GM21423 (cell line): Measurements from ENCODE around the gene NF2.

ENCODE experiments used
- ATAC-seq: cut with Tn5 transposase; IDR thresholded peaks from one replicate; pipeline ENCODE4 v1.9.1; 2021; ENCODE audit warnings: mild to moderate bottlenecking, moderate library complexity; ENCODE audit not compliant: unreplicated experiment

Gene NF2

GRCh38 chr22:29700900-29701154 lies 97.4 kb downstream of the NF2 start:
- ATAC-seq, result no peak

- ATAC-seq, result no peak
Measured at GRCh38 chr22:29701155-29701999, 97.9 kb downstream of the NF2 start.

DNA sequence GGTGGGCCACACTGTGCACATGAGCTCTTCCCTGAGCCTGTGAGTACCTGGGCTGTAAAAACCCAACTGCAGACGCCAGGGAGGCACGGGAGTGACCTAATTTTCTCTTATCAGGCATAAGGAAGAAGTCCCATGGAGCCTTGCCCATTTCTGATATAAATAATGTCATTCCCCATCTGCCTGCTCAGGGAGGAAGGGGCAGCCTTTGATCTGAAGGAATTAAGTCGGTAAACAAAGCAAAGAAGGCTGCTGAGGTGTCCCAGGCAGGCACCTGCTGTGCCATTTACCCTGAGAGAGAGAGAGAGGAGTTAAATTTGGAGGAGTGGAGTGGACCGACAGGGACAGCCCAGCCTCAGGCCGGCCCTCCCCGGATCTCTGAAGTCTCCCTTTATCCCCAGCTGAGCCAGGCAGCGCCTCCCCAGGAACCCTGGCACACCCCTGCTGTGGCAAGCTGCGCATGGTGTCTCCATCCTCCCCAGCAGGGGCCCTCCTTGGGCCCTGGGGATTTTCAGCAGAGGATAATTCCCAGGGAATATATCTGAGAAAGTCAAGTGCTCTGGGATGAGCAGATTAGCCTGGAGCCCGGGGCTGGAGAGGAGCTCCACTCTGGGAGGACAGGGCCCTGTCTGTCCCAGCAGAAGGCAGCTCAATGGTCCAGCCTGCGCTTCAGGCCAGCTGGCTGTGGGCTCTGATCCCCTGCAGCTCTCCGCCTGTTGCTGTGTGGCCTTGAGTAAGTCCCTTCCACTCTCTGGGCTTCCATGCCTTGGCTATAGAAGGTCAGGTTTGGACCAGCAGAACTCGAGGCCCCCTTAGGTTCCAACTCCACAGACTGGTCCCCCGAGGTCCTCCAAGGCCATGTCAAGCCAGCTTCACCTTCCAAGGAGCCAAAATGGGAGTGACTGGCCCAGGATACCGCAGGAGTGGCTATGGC lies 98.8 kb downstream of the NF2 start:
- ATAC-seq, result no peak

- ATAC-seq, result no peak
Measured at GRCh38 chr22:29702931-29703501, 99.6 kb downstream of the NF2 start.

- no peak for ATAC-seq
Measured at GRCh38 chr22:29703569-29704195, 100.2 kb downstream of the NF2 start.

DNA sequence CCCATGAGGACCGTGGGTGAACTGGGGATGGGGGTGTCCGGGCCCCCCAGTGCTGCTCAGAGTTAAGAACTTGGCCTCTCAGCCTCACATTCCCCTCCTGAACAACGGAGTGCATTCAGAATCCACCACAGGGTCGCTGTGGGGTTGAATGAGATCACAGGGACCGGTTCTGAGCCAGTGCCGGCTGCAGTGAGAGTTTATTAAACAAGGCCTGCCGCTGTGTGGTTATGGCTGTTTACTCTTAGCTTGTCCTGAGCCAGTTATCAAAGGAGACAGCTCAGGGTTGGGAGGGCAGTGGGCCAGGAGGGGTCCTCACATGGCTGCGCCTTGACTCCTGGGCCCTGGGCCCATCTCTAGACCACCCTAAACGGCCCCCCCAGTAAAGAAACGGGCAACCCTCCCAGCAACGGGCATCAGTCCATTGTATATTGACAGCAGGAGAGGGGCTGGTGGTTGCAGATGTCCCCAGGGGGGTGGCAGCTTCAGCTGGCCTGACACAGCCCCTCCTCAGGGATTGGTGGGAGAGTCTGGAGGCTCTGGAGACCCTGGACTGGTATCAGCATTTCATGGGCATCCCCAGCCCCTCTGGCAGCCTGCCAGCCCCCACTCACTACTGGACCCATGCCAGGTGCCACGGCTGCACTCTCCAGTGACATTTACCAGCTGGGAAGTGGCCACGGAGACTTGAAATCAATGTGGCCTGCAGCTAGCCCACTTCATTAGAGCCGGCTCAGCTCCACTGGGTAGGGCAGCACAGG lies 101.3 kb downstream of the NF2 start:
- no peak for ATAC-seq

DNA sequence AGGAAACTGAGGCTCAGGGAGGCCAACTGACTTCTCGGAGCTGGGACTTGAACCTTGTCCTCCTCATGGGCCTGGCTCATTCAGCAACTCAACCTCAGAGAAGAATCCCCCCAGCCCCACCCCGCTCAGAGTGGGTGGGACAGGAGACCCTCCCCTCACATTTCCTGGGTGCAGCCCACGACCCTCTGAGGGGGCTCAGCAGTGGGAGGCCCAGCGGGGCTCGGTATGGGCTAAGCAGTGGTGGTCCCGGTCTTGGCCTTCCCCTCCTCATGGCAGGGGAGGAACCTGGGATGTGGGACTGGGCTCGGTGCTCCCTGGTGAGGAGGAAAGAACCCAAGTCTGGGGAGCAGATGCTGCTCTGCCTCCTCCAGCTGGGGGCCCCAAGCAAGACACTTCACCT lies 102.2 kb downstream of the NF2 start:
- no peak for ATAC-seq

GRCh38 chr22:29706486-29706885 lies 103.1 kb downstream of the NF2 start:
- no peak for ATAC-seq

GRCh38 chr22:29707010-29707409 lies 103.6 kb downstream of the NF2 start:
- no peak for ATAC-seq

DNA sequence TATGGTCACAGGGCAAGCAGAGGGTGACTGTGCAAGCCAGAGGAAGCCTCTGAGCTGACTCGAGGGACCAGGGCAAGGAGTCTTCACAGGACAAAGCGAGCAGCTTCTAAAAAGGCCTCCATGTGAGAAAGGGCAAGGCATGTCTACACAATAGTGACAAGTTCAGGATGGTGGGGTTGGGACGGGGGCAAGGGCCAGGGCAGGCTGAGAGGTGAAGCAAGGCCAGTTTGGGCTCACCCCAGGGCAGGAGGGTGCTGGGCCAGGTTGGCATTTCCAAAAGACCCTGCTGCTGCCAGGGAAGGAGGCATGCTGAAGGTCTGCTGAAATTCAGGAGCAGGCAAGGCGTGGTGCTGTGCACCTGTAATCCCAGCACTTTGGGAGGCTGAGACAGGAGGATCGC lies 104.0 kb downstream of the NF2 start:
- ATAC-seq, result no peak

DNA sequence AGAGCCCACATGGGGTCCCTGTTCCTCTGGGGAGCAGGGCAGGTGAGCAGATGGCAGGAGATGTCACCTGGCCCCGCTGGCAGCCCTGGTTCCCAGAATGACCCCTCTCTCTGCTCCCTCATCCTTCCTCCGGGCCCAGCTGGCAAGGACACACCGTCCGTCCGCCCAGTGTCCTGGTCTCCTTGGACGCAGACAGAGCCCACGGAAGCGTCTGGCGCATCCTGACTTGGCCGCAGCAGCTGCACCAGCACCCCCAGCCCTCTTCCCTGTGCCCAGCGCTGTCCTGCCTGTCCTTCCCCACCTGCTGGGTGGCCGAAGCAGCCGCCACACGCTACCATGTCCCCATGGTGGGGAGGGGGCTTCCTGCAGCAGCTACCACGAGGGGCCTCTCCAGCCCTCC lies 106.8 kb downstream of the NF2 start:
- ATAC-seq, result no peak

DNA sequence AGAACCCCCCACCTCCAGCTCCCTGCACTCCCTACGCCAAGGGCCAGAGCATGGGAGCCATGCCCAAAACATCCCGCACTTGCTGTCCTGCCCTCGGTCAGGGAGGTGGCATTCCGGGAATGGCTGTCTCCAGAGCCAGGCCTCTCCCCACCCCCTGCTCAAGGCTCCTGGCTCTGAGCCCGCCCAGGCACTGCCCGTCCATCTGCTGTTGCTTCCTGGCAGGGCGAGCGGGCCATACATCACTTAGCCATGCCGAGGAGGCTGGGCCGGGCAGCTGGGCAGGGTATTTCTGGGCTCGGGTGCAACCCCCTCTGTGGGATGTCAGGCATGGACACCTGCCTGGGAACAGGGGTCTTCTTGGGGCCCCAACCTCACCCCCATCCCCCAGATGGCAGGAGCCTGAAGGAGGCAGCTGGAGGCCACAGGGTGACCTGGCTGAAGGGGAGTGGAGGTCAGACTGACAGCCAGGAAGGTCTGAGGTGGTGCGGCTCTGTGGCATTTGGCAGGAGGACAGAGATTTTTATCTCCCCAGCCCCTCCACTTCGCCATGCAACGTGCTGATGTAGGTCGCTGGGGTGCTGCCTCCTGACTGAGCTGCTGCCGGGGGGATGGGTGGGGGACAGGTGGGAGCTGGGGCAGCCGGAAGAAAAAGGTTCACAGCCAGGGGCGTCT lies 107.6 kb downstream of the NF2 start:
- ATAC-seq, result no peak

GRCh38 chr22:29712119-29712518 lies 108.7 kb downstream of the NF2 start:
- no peak for ATAC-seq

DNA sequence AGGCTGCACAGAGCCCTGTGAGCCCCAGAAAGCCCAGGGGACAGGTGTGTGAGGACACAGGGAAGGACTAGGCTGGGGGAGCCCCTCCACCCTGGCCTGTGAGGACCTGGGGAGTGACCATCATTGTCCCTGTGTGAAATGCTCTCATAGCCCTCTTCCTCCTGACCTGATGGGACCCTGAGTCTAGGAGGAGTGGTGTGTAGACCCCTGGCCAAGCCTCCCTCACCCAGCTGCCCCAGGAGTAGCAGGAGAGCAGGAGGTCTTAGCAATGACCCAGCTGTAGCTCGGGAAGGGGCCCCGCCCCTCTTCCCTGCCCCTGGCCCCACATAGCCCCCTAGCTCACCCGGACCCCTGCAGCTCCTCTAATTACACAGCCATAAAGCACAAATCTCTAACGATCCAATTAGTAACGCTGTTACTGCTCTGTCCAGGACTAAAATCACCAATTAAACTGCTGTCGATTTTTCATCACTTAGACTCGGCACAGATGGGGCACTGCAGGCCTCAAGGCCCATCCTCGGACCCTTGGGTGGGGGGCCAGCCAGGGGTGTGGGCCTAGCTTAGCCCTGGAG lies 109.8 kb downstream of the NF2 start:
- ATAC-seq, result no peak

GRCh38 chr22:29715240-29715639 lies 111.8 kb downstream of the NF2 start:
- ATAC-seq, result no peak

- no peak for ATAC-seq
Measured at GRCh38 chr22:29715705-29716104, 112.3 kb downstream of the NF2 start.

GRCh38 chr22:29716814-29717545 lies 113.5 kb downstream of the NF2 start:
- no peak for ATAC-seq

- no peak for ATAC-seq
Measured at GRCh38 chr22:29717789-29718188, 114.4 kb downstream of the NF2 start.
